Measurements from ENCODE around the gene ZBTB47.

DNA sequence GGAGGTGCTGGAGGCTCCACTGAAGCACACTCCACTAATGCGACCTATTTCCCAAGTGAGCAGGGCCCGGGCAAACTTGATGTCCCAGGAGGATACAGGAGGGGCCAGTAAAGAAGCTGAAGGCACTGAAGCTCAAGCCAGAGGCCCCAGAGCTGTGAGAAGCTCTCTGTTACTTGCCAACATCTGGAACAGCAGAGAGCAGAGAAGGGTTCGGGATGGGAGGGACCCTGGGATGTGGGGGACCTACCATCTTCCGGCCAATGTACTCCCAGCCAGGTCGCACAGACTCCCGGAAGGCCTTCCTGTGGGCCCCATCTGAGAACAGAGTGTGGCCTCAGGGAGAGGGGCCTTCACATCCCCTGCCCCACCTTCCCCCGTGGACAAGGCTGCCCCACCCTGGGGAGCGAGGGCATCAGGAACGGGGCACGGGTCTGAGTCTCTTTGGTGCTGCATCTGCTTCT is 46.0 kb downstream of the ZBTB47 start:
- TF ChIP-seq SMC3 (IDR thresholded peaks at IDR 0.05; ENCODE audit: borderline replicate concordance, low read length) (no peak), POLR2A (IDR thresholded peaks at IDR 0.05; ENCODE audit: low read depth, low read length) (no peak), NKRF (conservative IDR thresholded peaks at IDR 0.05) (no peak), JUNB (IDR thresholded peaks at IDR 0.05) (no peak), SMAD1 (IDR thresholded peaks at IDR 0.05; ENCODE audit: low read depth, partially characterized antibody) (no peak), LARP7 (IDR thresholded peaks at IDR 0.05) (no peak), HCFC1 (IDR thresholded peaks at IDR 0.05; ENCODE audit: low read length) (no peak)
- TF ChIP-seq, protein P1, sequence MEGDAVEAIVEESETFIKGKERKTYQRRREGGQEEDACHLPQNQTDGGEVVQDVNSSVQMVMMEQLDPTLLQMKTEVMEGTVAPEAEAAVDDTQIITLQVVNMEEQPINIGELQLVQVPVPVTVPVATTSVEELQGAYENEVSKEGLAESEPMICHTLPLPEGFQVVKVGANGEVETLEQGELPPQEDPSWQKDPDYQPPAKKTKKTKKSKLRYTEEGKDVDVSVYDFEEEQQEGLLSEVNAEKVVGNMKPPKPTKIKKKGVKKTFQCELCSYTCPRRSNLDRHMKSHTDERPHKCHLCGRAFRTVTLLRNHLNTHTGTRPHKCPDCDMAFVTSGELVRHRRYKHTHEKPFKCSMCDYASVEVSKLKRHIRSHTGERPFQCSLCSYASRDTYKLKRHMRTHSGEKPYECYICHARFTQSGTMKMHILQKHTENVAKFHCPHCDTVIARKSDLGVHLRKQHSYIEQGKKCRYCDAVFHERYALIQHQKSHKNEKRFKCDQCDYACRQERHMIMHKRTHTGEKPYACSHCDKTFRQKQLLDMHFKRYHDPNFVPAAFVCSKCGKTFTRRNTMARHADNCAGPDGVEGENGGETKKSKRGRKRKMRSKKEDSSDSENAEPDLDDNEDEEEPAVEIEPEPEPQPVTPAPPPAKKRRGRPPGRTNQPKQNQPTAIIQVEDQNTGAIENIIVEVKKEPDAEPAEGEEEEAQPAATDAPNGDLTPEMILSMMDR (IDR thresholded peaks at IDR 0.05 in 2 of 3, conservative IDR thresholded peaks at IDR 0.05 in 1 of 3; ENCODE audit: control insufficient read depth in 2 of 3, extremely low read depth in 1 of 3, insufficient read depth in 1 of 3, low read depth in 3 of 3, low read length in 3 of 3): no peak

Data from GM12878 (cell line).